ENCODE data around the gene DFFB. TPM values are rescaled to one million over a fixed set of nuclear protein-coding genes. Genes with fewer than 3 reads are reported as not detected.
A peak's percentile ranks its signal among the peaks of the same experiment; 100 is the strongest.

DFFB gene
- total and polyA plus RNA-seq, 9 of the 15 experiments (the other 6 are each of a cell fraction or from before 2014, with no cell fraction given) = 2.3 to 15.8 (median 11.5) TPM

- TF ChIP-seq RNF219 (CRISPR knock-in tag; IDR thresholded peaks at IDR 0.05) (no peak), CHD4 (IDR thresholded peaks at IDR 0.05; ENCODE audit: insufficient read depth, insufficient replicate concordance, low read depth, low read length, poor library complexity, severe bottlenecking) (no peak), ARID2 (IDR thresholded peaks at IDR 0.05) (no peak), ELF4 (CRISPR knock-in tag; IDR thresholded peaks at IDR 0.05) (no peak), ZNF586 (CRISPR knock-in tag; conservative IDR thresholded peaks at IDR 0.05) (no peak), HNRNPH1 (optimal IDR thresholded peaks at IDR 0.05; ENCODE audit: low read depth, low read length) (no peak), THRAP3 (IDR thresholded peaks at IDR 0.05; ENCODE audit: borderline replicate concordance) (no peak), RREB1 (CRISPR knock-in tag; IDR thresholded peaks at IDR 0.05) (no peak), ATF4 (CRISPR knock-in tag; IDR thresholded peaks at IDR 0.05) (no peak), MAX (CRISPR knock-in tag; IDR thresholded peaks at IDR 0.05) (peak; percentile 87), ZNF431 (CRISPR knock-in tag; IDR thresholded peaks at IDR 0.05) (peak; percentile 20; the same call in 1 of the 2 replicates), ZNF121 (CRISPR knock-in tag; conservative IDR thresholded peaks at IDR 0.05) (no peak), POLR2B (IDR thresholded peaks at IDR 0.05; ENCODE audit: low read depth, partially characterized antibody) (peak; percentile 95), CBFB (CRISPR knock-in tag; IDR thresholded peaks at IDR 0.05) (peak; percentile 79), IRF2 (CRISPR knock-in tag; IDR thresholded peaks at IDR 0.05) (no peak)
- TF ChIP-seq, protein P1, sequence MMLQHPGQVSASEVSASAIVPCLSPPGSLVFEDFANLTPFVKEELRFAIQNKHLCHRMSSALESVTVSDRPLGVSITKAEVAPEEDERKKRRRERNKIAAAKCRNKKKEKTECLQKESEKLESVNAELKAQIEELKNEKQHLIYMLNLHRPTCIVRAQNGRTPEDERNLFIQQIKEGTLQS (IDR thresholded peaks at IDR 0.05) = no peak
- TF ChIP-seq, protein P1 (CRISPR knock-in tag; conservative IDR thresholded peaks at IDR 0.05) = no peak
Observed at GRCh38 chr1:3856923-3857790, at the start of gene DFFB, which contains the start of gene CEP104 (continued).

Measured in K562 (cell line).